Measurements from ENCODE around the gene THNSL1.
"Not testable (repeated sequence)": the region's sequence is repeated elsewhere in the genome, so short reads cannot be mapped to it uniquely, and the experiment has no call there.

THNSL1 gene

DNA sequence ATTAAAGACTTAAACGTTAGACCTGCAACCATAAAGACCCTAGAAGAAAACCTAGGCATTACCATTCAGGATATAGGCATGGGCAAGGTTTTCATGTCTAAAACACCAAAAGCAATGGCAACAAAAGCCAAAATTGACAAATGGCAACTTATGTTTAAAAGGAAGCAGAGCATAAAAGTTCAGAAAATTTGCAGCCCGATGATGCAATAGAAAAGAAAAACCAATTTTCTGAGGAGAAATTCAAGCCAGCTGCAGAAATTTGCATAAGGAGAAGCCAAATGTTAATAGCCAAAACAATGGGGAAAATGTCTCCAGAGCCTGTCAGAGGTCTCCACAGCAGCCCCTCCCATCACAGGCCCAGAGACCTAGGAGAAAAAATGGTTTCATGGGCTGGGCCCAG, 4.8 kb upstream of the THNSL1 start:
- not testable (repeated sequence) for DNase-seq (ENCODE audit: low spot score)

DNA sequence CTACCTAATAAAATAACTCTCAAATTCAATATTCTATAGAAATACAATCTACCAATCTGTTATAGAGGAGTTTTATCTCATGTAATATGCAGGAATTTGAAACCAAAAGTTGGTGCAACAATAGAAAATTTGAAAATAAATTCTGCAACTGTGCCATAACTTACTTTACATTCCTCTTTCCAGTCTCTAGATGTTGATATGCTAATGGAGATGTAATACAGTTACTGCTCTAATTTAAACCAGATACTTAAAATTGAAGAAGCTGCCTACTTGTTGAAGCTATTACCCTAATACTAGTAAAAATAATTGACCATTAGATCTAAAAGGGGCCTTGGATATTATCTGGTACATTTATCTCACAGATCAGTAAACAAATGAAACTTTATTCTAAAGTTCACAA, 1.8 kb upstream of the THNSL1 start:
- DNase-seq (ENCODE audit: low spot score), result no peak

DNA sequence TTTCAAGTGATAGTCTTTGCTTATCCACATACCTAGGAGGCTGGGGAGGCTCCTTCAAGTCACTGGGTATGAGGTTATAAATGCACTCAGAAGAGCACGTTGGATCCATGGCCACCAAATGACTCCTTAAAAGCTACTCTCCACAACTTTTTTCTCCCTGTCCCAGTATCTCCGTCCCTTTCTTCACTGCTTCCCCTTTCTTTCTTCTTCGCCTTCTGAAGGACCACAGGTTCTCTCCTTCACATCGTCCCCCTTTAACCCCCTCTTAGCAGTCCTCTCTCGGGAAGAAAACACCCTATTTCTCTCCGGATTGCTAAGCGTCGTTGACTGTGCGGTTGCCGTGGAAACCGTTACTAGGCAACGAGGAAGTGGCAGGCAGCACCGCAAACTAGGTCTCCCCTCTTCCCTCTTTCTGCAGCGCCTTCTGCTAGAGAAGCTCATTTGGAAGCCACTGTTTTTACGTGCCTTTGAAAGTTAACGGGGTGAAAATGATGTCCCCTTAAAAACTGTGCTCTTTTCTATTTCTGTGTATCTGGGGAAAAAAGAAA, 510 bp upstream of the THNSL1 start, which contains the start of gene ENKUR:
TSS of gene ENKUR (minus strand) at position 331 of the 548 bp plus-strand sequence. CDS start at position 109, 222 bp downstream.
- no peak for DNase-seq (ENCODE audit: low spot score)

DNA sequence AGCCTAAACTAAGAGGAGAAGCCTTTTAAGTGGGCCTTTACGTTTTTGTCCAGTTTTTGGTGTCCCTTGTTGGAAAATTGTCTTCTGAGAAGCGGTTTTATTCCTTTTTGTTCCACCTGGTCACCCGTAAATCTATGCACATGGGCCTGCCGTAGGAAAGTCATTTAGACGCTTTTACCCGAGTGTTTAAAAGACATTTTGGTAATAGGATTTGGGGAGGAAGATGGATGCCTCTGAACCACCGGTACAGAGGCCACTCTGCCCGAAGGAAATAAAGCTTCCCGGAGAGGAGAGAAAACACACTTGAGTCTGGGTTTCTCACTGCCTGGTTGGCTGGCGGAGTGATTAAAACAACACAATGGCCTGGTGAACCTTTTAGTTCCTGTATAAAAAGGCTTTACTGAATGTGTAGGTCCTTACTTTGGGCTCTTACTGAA, 760 bp downstream of the THNSL1 start:
- DNase-seq (ENCODE audit: low spot score), result no peak

DNA sequence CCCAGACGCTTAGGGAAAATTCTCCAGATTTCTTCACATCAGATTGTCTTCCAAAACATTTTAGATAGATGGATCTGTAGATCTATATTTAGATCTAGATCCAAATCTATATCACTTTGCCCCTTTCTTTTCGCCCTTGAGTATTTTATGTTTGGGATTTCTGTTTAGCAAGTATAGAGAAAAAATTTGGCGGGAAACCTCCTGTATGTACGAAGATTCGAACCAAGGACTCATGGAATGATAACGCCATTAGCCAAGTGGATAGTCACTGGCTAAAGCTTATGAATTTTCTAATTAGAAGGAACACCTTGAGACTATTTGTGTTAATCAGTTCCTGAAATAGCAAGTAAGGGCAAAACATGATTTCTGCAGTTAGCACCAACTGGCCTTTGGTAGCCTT, 1.2 kb downstream of the THNSL1 start:
- DNase-seq (ENCODE audit: low spot score), result no peak

DNA sequence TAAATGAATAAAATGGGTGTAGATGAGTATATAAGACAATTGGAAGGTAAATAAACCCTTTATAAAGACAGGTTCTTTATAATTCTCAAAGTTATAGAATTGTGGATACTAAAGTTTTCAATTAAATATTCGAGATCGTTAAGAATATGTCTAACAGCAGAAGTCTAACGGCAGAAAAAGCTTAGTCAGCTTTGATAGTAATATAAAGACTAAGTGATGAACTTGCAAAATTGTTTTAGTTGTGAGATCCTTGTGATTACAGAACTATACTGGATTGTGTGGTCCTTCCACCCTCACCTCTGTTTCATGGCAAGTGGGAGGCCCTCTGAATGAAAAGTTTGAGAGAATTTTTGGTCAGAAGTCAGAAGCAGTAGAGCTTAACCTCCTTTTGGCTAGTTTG, 2.3 kb downstream of the THNSL1 start:
- DNase-seq (ENCODE audit: low spot score), result no peak

DNA sequence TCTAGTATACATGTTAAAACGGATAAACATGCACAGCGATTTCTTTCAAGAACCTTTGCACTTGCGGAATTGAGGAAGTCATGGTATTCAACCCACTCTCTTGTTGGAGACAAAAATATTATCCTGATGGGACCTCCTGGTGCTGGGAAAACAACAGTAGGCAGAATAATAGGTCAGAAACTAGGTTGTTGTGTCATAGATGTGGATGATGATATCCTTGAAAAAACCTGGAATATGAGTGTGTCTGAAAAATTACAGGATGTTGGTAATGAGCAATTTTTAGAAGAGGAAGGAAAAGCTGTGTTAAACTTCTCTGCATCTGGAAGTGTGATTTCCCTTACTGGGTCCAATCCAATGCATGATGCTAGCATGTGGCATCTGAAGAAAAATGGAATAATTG, 6.9 kb downstream of the THNSL1 start:
- no peak for DNase-seq (ENCODE audit: low spot score)

DNA sequence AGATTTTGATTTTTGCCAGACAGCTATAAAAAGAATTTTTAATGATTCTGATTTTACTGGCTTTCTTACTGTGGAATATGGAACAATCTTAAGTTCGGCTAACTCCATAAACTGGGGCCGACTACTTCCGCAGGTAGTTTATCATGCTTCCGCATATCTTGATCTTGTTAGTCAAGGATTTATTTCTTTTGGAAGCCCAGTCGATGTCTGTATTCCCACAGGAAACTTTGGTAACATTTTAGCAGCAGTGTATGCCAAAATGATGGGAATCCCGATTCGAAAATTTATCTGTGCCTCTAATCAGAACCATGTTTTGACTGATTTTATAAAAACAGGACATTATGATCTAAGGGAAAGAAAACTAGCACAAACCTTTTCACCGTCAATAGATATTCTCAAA, 8.1 kb downstream of the THNSL1 start:
- no peak for DNase-seq (ENCODE audit: low spot score)

DNA sequence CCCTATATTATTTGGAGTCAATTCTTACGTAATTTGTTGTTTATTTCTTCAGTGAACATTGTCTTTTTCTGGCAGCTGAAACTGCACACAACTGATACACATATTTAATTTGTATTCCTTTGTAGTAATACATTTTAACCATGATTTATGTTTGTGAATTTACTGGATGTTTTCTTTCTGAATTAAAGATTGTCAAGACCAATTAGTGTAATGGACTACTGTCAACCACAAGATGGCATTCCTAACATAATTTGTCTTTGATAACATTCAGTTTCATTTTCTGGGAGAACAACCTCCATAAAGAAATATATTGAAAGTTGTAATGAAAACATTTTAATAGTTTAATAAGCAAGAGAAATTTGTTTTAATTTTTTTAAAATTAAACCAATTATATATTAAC, 10.1 kb downstream of the THNSL1 start:
- DNase-seq (ENCODE audit: low spot score), result no peak

DNA sequence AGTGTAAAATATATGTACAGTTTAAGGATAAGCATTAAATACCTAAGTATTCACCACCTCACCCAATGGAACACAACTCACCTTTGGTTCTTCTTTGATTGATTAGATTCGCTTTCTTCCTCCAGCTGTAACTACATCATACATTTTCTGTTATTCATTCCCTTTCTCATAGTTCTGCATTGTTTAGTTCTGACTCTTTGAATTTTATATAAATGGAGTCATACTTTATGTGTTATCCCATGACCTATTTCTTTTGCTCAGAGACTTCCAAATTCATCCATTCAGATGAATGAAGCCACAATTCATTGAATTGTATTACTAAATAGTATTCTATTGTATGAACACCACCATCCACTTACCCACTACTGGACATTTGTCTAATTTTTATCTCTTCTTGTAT, 12.3 kb downstream of the THNSL1 start:
- DNase-seq (ENCODE audit: low spot score), result no peak

DNA sequence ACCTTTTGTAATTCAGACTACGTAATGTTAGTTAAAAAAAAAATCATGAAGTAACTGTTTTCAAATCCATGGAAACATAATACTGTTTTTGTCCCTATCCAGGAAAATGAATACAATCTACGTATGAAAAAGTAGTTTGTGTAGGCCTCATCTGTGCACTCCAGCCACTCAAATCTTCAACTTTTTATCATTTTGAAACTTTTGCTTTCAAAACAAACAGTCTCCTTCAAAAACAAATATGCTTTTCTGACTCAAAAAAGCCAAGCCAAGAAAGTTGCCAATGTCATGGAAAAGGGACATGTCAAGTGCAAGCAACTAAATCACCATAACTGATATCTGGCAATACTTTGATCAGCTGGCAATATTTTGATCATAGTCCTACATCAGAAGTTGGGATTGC, 13.1 kb downstream of the THNSL1 start:
- DNase-seq (ENCODE audit: low spot score), result no peak

DNA sequence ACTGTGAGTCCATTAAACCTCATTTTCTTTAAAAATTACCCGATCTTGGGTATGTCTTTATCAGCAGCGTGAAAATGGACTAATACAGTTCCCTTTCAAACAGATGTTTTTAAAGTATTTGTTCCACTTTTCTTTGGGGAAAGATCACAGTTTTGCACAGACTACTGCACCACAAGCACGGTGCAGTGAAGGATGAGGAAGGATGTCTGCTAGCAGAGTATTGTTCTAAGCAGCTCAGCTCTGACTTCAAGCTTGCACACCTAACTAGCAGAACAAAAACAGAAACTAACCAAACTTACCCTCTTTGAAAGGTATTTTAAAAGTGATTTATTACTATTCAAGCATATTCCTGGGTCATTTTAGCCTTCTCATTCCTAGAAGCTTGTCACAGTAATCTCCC, 20.0 kb downstream of the THNSL1 start:
- no peak for DNase-seq (ENCODE audit: low spot score)

DNA sequence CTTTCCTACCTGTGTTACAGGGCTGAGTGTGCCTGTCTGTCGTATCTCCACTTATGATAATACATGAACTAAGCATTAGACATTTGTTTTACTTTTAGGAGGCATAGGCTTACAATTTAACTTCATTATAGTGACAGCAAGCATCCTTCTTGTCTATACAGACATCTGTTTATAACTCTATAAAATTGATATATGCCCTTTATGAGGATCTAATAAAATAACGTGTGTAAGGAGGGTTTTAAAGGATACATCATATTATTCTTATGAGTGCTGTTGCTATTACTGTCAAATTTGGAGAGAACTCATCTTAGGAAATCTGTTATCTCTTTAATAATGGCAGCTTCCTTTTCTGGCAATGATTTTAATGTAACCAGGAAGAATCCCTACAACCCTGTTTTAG, 21.9 kb downstream of the THNSL1 start:
- DNase-seq (ENCODE audit: low spot score), result no peak

DNA sequence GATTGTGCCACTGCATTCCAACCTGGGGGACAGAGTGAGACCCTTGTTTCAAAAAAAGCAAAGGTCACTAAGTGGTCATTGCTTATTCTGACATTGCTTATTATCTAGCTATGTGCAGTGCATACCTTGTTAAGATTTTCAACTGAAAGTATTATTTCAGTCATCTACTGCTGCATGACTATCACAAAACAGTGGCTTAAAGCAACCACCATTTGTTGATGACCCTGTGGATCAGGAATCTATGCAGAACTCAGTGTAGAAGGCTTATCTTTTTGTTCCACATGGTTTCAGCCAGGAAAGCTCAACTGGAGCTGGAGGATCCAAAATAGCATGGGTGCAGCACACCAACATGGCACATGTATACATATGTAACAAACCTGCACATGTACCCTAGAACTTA, 23.1 kb downstream of the THNSL1 start:
- DNase-seq (ENCODE audit: low spot score), result no peak

DNA sequence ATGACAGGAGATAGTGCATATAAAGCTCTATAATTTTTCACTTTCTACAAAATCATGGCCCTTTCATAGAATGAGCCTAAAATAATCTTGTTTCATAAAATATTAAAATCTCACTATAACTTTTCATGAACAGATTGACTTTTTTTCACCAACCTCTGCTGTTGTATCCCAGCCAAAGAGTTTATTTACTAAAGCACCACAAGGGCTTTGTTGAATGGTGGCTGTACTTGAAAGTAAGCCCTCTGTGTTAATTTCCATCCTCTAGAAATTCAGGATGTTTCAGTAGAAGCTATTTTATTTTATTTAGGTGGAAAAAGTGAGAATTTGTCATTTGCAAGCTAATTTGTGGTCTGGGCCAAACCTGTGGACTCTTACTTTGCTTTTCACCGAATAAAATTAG, 30.2 kb downstream of the THNSL1 start:
- no peak for DNase-seq (ENCODE audit: low spot score)

DNA sequence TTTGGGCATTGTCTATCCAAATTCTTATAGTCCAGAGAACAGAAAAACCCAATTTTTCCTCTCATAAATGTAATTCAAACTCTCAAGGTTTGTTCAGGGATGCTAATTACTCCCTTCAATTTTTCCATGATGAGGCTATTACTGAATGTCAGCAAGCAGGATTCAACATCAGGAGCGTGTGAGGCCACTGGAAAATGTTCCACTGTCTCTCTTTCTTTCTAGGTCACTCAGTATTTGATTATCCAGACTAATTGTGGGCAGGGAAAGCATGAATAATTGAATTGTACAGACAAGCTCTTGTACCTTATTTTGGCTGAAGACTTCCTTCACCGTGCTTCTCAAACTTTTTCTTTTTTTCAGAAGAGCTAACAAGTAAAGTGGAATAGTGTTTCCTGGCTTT, 30.7 kb downstream of the THNSL1 start:
- DNase-seq (ENCODE audit: low spot score), result no peak

DNA sequence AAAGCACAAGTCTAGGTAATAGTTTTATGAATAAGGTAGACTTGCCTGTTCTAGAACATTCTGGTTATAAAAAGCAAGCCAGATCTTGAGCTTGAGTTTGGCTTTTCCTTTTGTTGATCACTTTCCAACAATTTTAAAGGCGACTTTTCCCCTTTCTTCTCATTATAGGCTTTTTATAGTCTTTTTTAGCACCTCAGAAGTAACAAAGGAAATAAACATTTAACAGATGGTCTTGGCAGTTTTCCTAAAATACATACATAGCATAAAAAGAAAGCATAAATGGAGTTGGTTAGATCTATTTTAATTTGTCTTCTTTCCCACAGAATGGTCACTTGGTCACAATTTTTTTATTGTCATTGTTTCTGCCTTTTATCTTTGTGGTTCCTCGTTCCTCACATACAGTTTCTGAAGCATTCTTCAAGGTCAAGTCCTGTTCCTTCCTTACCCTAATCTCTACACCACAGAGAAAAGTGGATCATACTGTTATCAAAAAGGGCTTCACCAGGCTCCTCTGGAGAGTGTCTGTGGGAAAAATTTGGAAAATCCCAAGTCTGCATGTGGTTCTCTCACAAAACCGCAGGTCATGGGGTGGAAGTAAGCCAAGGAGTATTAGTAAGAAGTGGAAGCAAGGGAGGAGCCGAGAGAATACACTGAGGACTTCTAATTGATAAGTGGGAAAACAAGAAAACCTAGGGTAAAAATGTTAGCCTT, 31.3 kb downstream of the THNSL1 start:
- no peak for DNase-seq (ENCODE audit: low spot score)

DNA sequence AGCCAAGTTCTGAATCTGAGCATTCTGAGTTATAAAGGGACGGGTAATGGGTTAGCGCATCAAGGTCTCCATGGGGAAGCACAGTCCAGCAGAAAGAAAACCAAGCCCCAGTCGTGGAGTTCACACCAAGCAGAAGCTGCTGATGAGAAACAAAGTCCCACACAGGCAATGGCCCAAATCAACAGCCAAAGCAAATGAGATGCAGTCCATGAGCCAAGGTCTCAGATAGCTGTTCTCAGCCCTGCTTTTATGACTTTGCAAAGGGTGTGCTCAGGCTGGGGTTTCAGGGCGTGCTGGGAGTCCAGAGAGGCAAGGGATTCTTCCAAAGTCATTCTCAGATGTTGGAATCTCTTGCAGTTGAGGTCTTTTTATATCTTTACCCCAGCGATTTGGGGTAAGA, 32.0 kb downstream of the THNSL1 start:
- DNase-seq (ENCODE audit: low spot score), result no peak

DNA sequence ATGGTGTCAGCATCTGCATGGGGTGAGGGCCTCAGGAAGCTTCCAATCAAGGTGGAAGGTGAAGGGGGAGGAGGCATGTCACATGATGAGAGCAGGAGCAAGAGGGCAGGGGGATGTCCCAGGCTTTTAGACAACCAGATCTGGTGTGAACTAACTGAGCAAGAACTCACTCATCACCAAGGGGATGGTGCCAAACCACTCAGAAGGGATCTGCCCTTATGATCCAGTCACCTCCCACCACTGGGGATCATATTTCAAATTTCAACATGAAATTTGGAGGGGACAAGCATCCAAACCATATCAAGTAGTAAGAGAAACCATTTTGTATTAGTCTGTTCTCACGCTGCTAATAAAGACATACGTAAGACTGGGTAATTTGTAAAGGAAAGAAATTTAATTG, 33.6 kb downstream of the THNSL1 start:
- no peak for DNase-seq (ENCODE audit: low spot score)

DNA sequence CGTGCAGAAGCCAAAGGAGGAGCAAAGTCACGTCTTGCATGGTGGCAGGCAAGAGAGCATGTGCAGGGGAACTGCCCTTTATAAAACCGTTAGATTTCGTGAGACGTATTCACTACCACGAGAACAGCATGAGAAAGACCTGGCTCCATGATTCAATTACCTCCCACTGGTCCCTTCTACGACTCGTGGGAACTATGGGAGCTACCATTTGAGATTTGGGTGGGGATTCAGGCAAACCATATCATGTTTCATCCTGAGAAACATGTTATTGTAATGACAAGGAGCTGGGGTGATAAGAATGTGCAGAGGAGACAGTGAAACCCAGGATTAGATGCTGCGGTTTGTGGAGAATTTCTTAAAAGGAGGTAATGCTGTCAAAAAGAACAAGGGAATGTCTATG, 34.0 kb downstream of the THNSL1 start:
- no peak for DNase-seq (ENCODE audit: low spot score)

DNA sequence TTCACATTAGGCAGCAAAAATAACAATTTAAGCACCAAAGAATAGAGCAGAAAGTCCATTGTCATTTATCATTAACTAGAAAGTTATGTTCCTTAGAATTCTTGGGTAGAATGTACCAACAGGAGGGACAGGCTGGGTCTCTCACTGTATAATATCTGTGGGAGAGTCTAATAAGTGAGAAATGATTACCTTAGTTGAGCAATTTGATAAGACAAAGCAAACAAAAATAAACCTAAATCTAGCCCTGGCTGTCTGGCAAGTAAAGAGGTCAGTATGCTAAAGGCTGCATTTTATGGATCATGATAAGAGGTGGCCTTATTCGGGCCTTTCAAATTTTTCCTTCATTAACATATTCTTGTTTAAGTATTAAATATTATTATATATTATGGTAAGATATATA, 35.6 kb downstream of the THNSL1 start:
- DNase-seq (ENCODE audit: low spot score), result no peak

DNA sequence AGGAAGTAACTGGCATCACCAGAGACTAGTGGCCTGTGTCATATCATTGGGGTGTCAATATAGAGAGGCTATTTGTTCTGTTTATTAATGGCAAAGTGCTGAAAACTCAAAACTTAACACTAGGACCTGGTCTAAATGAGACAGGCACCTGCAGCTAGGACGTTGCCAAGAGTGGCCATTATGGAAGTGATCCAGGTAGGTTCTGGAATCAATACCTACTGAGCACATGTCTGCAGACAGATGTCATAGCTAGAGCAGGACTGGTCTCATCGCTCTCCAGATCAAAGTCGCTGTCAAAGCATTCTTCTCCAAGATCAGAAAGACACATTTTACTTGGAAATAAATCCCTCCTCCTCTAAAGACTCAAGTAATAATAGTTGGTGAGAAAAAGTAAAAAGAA, 40.3 kb downstream of the THNSL1 start:
- no peak for DNase-seq (ENCODE audit: low spot score)

DNA sequence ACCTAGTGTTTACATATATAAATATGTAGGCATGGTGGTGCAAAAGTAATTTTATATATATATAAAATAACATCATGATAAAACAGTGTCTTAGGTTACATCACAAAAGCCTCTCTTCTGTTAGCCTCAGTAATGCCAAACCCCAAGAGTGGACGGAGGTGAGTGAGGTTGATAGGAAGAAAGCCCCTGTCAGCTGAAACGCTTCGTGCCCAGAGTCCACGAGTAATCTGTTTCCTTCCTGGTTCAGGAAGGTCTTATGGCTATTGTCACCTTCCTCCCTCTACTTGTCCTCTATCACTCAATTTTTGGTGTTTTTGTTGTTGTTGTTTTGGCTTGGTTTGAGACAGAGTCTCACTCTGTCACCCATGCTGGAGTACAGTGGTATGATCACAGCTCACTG, 41.5 kb downstream of the THNSL1 start:
- no peak for DNase-seq (ENCODE audit: low spot score)

DNA sequence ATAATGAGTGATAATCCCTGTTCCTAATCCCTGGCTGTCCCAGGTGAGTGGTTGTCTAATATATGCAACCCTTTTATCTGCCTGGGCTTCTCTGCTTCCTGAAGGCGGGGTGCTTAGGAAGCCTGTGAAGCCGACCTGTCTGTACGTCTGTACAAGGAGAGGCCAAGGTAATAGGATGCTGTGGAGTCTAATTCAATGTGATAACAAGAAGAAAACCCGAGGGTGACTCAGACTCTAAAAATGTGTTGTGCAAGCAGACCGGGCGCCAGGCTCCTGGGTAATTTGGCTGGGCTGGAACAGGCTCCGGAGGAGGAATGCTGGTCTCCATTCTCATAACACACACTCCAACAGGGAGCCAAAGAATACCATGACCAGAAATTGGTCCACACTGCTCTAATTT, 43.6 kb downstream of the THNSL1 start:
- DNase-seq (ENCODE audit: low spot score), result no peak
